ENCODE results near the gene TXNDC11.

Gene TXNDC11

DNA sequence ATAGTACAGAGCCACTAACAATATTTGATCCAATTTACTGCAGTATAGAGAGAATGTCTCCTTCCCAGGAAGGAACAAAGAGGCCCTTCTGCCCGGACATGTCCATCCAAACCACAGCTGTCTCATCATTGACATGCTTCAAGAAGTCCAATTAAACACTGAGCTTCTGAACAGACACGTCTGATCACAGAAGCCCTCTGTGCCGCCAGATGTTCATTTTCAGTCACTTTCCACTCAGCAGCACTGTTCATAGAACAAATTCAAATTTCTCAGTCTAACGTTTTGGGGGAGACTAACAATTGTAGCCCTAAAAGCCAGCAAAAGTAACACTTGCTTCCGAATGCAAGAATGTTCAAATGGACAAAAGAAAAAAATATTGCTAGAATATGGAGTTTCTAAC, 39.1 kb upstream of the TXNDC11 start:
- H2AK5ac ChIP-seq (ENCODE audit: low read length): no peak overlapping the region
- no peak overlapping the region for H3K4me2 ChIP-seq (ENCODE audit: low read length)
- H2AFZ ChIP-seq (ENCODE audit: insufficient read depth, low read length, poor library complexity): no peak overlapping the region
- peaks cover 5% of the 10 kb centered on the region for H3K79me1 ChIP-seq (ENCODE audit: low read length)
- WGBS (ENCODE audit: extremely low coverage, insufficient coverage, insufficient read length): no CpG with 5 or more reads among the region's 5 CpGs
- no peak overlapping the region for H3K23ac ChIP-seq (ENCODE audit: low read length)
- H3K14ac ChIP-seq (ENCODE audit: low read length): no peak overlapping the region
- no peaks in the 10 kb centered on the region for H3K9me3 ChIP-seq (ENCODE audit: insufficient read depth, low read depth, low read length)
- H3K79me2 ChIP-seq (ENCODE audit: control insufficient read depth, insufficient read depth, low read length, poor library complexity): peaks cover 5% of the 10 kb centered on the region
- no peak overlapping the region for H4K8ac ChIP-seq (ENCODE audit: low read depth, low read length)
- H2BK5ac ChIP-seq (ENCODE audit: low read depth, low read length, poor library complexity): peak overlapping the region; percentile 50
- no peaks in the 10 kb centered on the region for H3K27me3 ChIP-seq (ENCODE audit: insufficient read depth, low read length)
- no peak overlapping the region for H3K9ac ChIP-seq (ENCODE audit: low read length)
- H3K4me1 ChIP-seq (ENCODE audit: control insufficient read depth in 1 of 2, insufficient read depth in 2 of 2, low read length in 2 of 2): peaks cover 12 to 16% of the 10 kb centered on the region in 2 experiments
- no peak overlapping the region for H3K4me3 ChIP-seq (ENCODE audit: low read depth, low read length)
- H3K27ac ChIP-seq (ENCODE audit: low read depth, low read length): no peak overlapping the region
- H3K4ac ChIP-seq (ENCODE audit: low read depth, low read length): peak overlapping the region; percentile 59
- H4K91ac ChIP-seq (ENCODE audit: low read depth, low read length): no peak overlapping the region
- peak overlapping the region; percentile 53 for H2BK12ac ChIP-seq (ENCODE audit: low read length)
- no peak overlapping the region for H4K12ac ChIP-seq (ENCODE audit: low read depth, low read length)
- H3K18ac ChIP-seq (ENCODE audit: low read length): no peak overlapping the region
- H2BK120ac ChIP-seq (ENCODE audit: insufficient read depth, low read length, poor library complexity): no peak overlapping the region
- DNase-seq: no peak
- H3K36me3 ChIP-seq (ENCODE audit: control insufficient read depth in 1 of 2, insufficient read depth in 2 of 2, low read length in 2 of 2): peaks cover 9% of the 10 kb centered on the region in 2 experiments

DNA sequence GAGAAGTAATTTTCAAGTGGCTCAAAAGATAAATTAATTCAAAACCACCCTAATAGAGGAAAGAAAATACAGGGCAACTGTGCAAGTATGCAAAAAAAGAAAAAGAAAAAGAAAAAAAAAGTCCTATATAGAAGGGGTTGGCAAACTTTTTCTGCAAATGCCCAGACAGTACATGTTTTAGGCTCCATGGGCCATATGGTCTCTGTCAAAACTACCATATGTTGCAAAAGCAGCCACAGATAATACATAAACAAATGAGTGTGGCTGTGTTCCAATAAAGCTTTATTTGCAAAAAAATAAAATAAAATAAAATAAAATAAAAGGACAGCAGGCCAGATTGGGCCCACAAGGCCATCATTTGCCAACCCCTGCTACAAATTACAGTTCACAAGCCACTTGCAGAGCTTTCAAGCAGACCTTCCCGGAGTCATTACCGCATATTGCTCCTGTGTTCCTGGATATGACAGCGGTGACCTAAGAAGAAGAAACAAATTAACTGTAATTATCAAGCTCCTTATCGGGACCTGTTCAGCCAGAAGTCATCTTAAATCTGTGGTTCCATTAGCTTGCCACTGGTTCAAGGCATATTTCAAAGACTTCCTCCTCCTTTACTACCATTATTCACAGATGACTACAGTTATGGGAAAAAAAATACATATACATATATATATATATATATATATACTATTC, 38.5 kb upstream of the TXNDC11 start:
- DNase-seq: no peak
- Histone ChIP-seq H3K79me2 (ENCODE audit: control insufficient read depth, insufficient read depth, low read length, poor library complexity) (peaks cover 5% of the 10 kb centered on the region), H3K27ac (ENCODE audit: low read depth, low read length) (no peak overlapping the region), H3K23ac (ENCODE audit: low read length) (no peak overlapping the region), H3K79me1 (ENCODE audit: low read length) (peaks cover 5% of the 10 kb centered on the region), H2BK12ac (ENCODE audit: low read length) (no peak overlapping the region), H2AK5ac (ENCODE audit: low read length) (no peak overlapping the region), H3K4me2 (ENCODE audit: low read length) (no peak overlapping the region), H4K91ac (ENCODE audit: low read depth, low read length) (no peak overlapping the region), H3K14ac (ENCODE audit: low read length) (no peak overlapping the region), H3K18ac (ENCODE audit: low read length) (no peak overlapping the region), H3K4me1 (ENCODE audit: control insufficient read depth in 1 of 2, insufficient read depth in 2 of 2, low read length in 2 of 2) (peaks cover 12 to 16% of the 10 kb centered on the region in 2 experiments), H3K36me3 (ENCODE audit: control insufficient read depth in 1 of 2, insufficient read depth in 2 of 2, low read length in 2 of 2) (peaks cover 9% of the 10 kb centered on the region in 2 experiments), H4K8ac (ENCODE audit: low read depth, low read length) (no peak overlapping the region), H2BK5ac (ENCODE audit: low read depth, low read length, poor library complexity) (no peak overlapping the region), H3K9me3 (ENCODE audit: insufficient read depth, low read depth, low read length) (no peaks in the 10 kb centered on the region), H3K9ac (ENCODE audit: low read length) (no peak overlapping the region), H3K4ac (ENCODE audit: low read depth, low read length) (no peak overlapping the region), H2BK120ac (ENCODE audit: insufficient read depth, low read length, poor library complexity) (no peak overlapping the region), H3K27me3 (ENCODE audit: insufficient read depth, low read length) (no peaks in the 10 kb centered on the region), H3K4me3 (ENCODE audit: low read depth, low read length) (no peak overlapping the region), H2AFZ (ENCODE audit: insufficient read depth, low read length, poor library complexity) (no peak overlapping the region), H4K12ac (ENCODE audit: low read depth, low read length) (no peak overlapping the region)
- WGBS (ENCODE audit: extremely low coverage, insufficient coverage, insufficient read length): no CpG with 5 or more reads among the region's 4 CpGs

DNA sequence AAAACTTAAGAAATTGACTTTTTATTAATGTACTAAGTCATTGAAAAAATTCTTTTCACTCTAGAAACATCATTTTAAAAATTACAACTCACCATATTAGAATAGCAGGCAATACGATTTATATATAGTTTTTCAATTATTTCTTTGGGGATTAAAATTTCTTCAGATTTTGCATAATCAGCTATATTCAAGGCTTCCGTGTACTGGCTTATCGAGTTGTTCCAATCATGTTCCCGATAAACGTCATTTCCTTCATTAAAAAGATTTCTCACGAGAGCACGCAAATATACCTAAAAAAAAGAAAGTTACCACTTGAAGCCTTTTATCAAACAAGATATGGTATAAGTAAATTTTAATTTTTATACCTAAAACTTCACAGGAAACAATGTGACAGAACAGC, 36.4 kb upstream of the TXNDC11 start:
- H4K12ac ChIP-seq (ENCODE audit: low read depth, low read length): no peak overlapping the region

DNA sequence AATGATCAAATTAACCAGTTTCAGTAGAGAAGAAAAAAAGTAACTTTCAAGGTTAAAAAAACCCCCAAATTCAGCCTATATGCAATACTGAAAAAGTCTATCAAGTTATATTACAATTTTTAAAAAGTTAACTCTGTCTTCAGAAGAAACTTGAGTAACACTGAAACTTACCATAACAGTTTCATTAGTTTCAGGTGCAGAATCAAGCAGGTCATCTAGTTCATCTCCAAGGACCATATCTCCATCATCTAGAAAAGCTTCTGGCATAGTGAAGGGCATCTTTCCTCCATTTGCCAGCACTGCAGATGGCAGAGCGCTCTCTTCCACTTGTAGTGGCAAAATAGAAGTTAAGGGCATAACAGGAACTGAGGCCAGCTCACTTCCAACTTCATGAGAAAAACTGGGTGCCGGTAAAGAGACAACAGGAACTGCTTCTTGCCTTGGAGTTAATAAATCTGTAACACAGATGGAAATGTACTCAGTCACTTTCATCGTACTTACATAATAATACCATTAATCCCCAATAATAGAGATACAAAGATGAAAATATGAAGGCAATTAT, 31.5 kb upstream of the TXNDC11 start:
- H2BK5ac ChIP-seq (ENCODE audit: low read depth, low read length, poor library complexity): no peak overlapping the region
- H3K23ac ChIP-seq (ENCODE audit: low read length): no peak overlapping the region
- no peak overlapping the region for H3K18ac ChIP-seq (ENCODE audit: low read length)
- H3K14ac ChIP-seq (ENCODE audit: low read length): no peak overlapping the region
- H3K4ac ChIP-seq (ENCODE audit: low read depth, low read length): no peak overlapping the region
- H3K27me3 ChIP-seq (ENCODE audit: insufficient read depth, low read length): no peaks in the 10 kb centered on the region
- no CpG with 5 or more reads among the region's 3 CpGs for WGBS (ENCODE audit: extremely low coverage, insufficient coverage, insufficient read length)
- H3K36me3 ChIP-seq (ENCODE audit: control insufficient read depth in 1 of 2, insufficient read depth in 2 of 2, low read length in 2 of 2): peaks cover 41 to 53% of the 10 kb centered on the region in 2 experiments
- DNase-seq: no peak
- H4K91ac ChIP-seq (ENCODE audit: low read depth, low read length): no peak overlapping the region
- H3K27ac ChIP-seq (ENCODE audit: low read depth, low read length): no peak overlapping the region
- no peak overlapping the region for H3K4me2 ChIP-seq (ENCODE audit: low read length)
- no peak overlapping the region for H2AFZ ChIP-seq (ENCODE audit: insufficient read depth, low read length, poor library complexity)
- H3K79me2 ChIP-seq (ENCODE audit: control insufficient read depth, insufficient read depth, low read length, poor library complexity): no peaks in the 10 kb centered on the region
- no peaks in the 10 kb centered on the region for H3K9me3 ChIP-seq (ENCODE audit: insufficient read depth, low read depth, low read length)
- no peak overlapping the region for H2BK120ac ChIP-seq (ENCODE audit: insufficient read depth, low read length, poor library complexity)
- no peak overlapping the region for H4K12ac ChIP-seq (ENCODE audit: low read depth, low read length)
- no peak overlapping the region for H3K4me3 ChIP-seq (ENCODE audit: low read depth, low read length)
- H3K79me1 ChIP-seq (ENCODE audit: low read length): no peaks in the 10 kb centered on the region
- H2AK5ac ChIP-seq (ENCODE audit: low read length): no peak overlapping the region
- no peak overlapping the region for H3K9ac ChIP-seq (ENCODE audit: low read length)
- H4K8ac ChIP-seq (ENCODE audit: low read depth, low read length): no peak overlapping the region
- H3K4me1 ChIP-seq (ENCODE audit: control insufficient read depth in 1 of 2, insufficient read depth in 2 of 2, low read length in 2 of 2): no peaks in the 10 kb centered on the region
- no peak overlapping the region for H2BK12ac ChIP-seq (ENCODE audit: low read length)

More for the DNA sequence above, 36.4 kb upstream of the TXNDC11 start:
- H3K27ac ChIP-seq (ENCODE audit: low read depth, low read length): no peak overlapping the region
- H3K4me1 ChIP-seq (ENCODE audit: control insufficient read depth in 1 of 2, insufficient read depth in 2 of 2, low read length in 2 of 2): peaks cover 8 to 13% of the 10 kb centered on the region in 2 experiments
- H4K91ac ChIP-seq (ENCODE audit: low read depth, low read length): no peak overlapping the region
- no peak overlapping the region for H3K4me3 ChIP-seq (ENCODE audit: low read depth, low read length)
- H3K36me3 ChIP-seq (ENCODE audit: control insufficient read depth in 1 of 2, insufficient read depth in 2 of 2, low read length in 2 of 2): peaks cover 16 to 23% of the 10 kb centered on the region in 2 experiments
- no peak overlapping the region for H2BK12ac ChIP-seq (ENCODE audit: low read length)
- no peaks in the 10 kb centered on the region for H3K9me3 ChIP-seq (ENCODE audit: insufficient read depth, low read depth, low read length)
- H2AK5ac ChIP-seq (ENCODE audit: low read length): no peak overlapping the region
- no peak overlapping the region for H3K23ac ChIP-seq (ENCODE audit: low read length)
- H3K18ac ChIP-seq (ENCODE audit: low read length): no peak overlapping the region
- H3K14ac ChIP-seq (ENCODE audit: low read length): no peak overlapping the region
- no peak overlapping the region for H2BK120ac ChIP-seq (ENCODE audit: insufficient read depth, low read length, poor library complexity)
- H3K4me2 ChIP-seq (ENCODE audit: low read length): no peak overlapping the region
- DNase-seq: no peak
- no peak overlapping the region for H3K9ac ChIP-seq (ENCODE audit: low read length)
- H3K27me3 ChIP-seq (ENCODE audit: insufficient read depth, low read length): no peaks in the 10 kb centered on the region
- no peak overlapping the region for H3K4ac ChIP-seq (ENCODE audit: low read depth, low read length)
- H4K8ac ChIP-seq (ENCODE audit: low read depth, low read length): no peak overlapping the region
- peaks cover 5% of the 10 kb centered on the region for H3K79me1 ChIP-seq (ENCODE audit: low read length)
- no peak overlapping the region for H2BK5ac ChIP-seq (ENCODE audit: low read depth, low read length, poor library complexity)
- no peak overlapping the region for H2AFZ ChIP-seq (ENCODE audit: insufficient read depth, low read length, poor library complexity)
- peaks cover 3% of the 10 kb centered on the region for H3K79me2 ChIP-seq (ENCODE audit: control insufficient read depth, insufficient read depth, low read length, poor library complexity)
- WGBS (ENCODE audit: extremely low coverage, insufficient coverage, insufficient read length): no CpG with 5 or more reads among the region's 7 CpGs
